HG03108 (cell line): ENCODE data around the gene NME8.
"Not testable (repeated sequence)": the region's sequence is repeated elsewhere in the genome, so short reads cannot be mapped to it uniquely, and the experiment has no call there.

Source experiments
- ATAC-seq: cut with Tn5 transposase; IDR thresholded peaks from one replicate; pipeline ENCODE4 v1.9.1; 2021; ENCODE audit warnings: moderate library complexity; ENCODE audit not compliant: unreplicated experiment

The NME8 gene, protein sequence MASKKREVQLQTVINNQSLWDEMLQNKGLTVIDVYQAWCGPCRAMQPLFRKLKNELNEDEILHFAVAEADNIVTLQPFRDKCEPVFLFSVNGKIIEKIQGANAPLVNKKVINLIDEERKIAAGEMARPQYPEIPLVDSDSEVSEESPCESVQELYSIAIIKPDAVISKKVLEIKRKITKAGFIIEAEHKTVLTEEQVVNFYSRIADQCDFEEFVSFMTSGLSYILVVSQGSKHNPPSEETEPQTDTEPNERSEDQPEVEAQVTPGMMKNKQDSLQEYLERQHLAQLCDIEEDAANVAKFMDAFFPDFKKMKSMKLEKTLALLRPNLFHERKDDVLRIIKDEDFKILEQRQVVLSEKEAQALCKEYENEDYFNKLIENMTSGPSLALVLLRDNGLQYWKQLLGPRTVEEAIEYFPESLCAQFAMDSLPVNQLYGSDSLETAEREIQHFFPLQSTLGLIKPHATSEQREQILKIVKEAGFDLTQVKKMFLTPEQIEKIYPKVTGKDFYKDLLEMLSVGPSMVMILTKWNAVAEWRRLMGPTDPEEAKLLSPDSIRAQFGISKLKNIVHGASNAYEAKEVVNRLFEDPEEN

GRCh38 chr7:37848297-37848696, at the start of gene NME8:
Gene NME8 (plus strand): TSS chr7:37848597. CDS start chr7:37850267, 1,670 bp downstream.
- ATAC-seq, result no peak

DNA sequence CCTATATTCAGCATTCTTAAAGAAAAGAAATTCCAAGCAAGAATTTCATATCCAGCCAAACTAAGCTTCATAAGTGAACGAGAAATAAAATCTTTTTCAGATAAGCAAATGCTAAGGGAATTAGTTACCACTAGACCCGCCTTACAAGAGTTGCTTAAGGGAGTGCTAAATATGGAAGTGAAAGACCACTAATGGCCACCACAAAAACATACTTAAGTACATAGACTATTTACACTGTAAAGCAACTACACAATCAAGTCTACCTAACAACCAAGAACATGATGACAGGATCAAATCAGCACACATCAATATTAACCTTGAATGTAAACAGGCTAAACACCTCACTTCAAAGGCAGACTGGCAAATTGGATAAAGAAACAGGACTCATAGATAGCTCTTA, 42.2 kb upstream of the NME8 start:
- ATAC-seq, result no peak

GRCh38 chr7:37812161-37812580, 36.2 kb upstream of the NME8 start:
- ATAC-seq, result not testable (repeated sequence)

DNA sequence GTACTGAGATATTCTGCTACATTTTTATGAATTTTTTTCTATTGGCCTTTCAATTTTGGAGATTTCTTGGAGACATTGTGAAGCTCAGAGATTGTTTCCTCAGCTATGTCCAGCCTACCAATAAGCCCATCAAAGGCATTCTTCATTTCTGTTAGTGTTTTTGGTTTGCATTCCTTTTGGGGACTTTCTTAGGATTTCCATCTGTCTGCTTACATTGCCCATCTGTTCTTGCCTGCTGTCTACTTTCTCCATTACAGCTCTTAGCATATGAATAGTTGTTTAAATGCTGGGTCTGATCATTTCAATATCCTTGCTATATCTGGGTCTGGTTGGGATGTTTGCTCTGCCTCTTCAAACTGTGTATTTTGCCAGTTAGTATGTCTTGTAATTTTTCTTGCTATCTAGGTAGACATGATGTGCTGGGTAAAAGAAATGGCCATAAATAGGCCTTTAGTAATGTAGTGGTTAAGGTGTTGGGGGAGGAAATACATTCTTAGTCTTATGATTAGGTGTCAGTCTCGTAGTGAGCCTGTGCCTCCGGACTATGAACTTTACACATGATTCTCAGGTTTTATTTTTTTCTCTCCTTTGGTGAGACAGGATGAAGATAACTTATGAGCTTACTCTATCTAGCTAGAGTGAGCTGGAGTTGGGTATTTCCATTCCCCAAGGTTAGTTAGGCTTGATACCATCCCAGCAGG, 32.6 kb upstream of the NME8 start:
- ATAC-seq, result peak; percentile 86

- no peak for ATAC-seq
These were observed 31.3 kb upstream of the NME8 start for GRCh38 chr7:37816922-37817590.

DNA sequence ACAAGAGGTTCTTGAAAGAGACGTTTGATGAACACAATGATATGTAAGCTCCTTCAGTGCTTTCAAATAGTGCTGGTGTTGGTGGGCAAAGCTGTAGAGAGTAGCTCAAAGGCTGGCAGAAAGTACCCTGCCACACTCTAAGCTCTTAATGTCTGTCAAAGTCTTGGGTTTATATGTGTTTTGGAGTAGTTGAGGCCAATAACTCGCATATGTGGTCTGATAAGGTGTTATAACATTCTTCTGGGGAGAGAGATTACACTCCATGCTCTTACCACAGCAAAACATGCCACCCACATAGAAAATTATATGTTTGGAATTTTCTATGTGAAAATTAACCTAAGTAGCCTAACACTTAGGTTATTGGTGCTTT, 30.8 kb upstream of the NME8 start:
- ATAC-seq, result no peak

GRCh38 chr7:37817996-37818720, 30.2 kb upstream of the NME8 start:
- ATAC-seq, result no peak

DNA sequence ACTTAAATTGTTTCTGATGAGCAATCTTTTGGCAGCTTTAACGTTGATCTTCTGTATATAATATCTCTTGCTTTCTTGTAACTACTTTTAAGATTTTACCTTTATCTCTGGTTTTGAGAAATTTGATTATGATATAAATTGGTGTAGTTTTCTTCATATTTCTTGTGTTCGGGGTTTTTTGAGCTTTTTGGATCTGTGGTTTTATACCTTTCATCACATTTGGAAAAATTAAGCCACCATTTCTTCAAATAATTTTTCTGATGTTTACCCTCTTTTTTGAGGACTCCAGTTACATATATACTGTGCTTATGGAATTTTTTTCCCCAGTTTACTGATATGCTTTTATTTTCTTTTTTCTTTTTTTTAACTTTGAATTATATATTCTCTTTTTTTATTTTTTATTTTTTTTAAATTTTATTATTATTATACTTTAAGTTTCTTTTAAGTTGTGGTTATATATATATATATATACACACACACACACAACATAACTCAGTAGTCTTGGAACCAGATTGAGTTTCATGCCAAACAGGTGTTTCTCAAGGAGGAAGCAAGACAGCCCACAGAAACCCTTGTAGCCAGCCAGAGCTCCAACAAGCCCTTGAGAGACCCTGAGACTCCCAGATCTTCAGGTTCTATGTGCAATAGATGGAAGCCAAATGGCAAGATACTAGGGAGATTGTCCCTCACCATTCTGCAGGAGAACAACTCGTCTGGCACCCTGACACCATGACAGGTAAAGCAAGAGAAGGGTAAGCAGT, 27.5 kb upstream of the NME8 start:
- peak; percentile 59 for ATAC-seq

GRCh38 chr7:37822946-37823345, 25.5 kb upstream of the NME8 start:
- no peak for ATAC-seq

DNA sequence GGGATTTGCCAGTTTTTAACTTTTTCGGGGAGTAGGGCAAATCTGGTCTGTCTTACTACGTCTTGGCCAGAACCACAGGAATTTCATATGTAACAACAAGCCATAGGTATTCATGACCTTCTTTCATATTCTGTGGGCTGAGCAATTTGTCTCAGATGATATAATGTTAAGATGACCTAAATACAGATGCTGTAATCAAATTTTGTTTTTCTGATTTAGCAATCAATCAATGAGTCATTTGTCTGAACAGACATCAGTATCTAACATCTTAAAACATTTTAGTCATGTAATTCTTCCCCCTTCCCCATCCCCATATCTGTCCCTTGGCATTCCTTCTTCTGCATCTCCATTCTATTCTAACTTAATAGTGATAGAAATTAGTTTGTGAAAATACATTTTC, 24.8 kb upstream of the NME8 start:
- no peak for ATAC-seq

GRCh38 chr7:37825038-37825437, 23.4 kb upstream of the NME8 start:
- ATAC-seq, result no peak

- no peak for ATAC-seq
These were observed 21.6 kb upstream of the NME8 start for GRCh38 chr7:37826825-37827224.

GRCh38 chr7:37831244-37831643, 17.2 kb upstream of the NME8 start:
- no peak for ATAC-seq

DNA sequence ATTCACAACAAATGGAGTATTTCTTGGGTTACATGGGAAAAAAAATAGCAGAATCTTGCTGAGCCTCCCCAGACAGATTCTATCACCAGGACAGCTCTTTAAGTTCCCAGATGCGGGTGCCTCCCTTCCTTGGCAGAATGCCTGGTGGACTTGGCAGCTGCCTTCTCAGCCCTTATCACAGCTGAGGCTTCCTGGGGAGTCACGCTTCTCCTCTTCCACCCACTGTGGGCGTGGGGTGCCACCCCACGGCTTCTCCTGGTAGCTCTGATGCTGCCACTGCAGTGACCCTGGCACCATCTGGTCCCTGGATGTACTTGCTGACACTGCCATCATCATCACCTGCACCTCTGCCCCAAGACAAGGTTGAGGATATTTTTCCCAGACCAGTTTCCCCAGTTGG, 16.2 kb upstream of the NME8 start:
- ATAC-seq, result peak; percentile 89

- ATAC-seq, result no peak
These were observed 15.1 kb upstream of the NME8 start for GRCh38 chr7:37833107-37833817.

- ATAC-seq, result no peak
These were observed 14.6 kb upstream of the NME8 start for GRCh38 chr7:37833818-37834146.

DNA sequence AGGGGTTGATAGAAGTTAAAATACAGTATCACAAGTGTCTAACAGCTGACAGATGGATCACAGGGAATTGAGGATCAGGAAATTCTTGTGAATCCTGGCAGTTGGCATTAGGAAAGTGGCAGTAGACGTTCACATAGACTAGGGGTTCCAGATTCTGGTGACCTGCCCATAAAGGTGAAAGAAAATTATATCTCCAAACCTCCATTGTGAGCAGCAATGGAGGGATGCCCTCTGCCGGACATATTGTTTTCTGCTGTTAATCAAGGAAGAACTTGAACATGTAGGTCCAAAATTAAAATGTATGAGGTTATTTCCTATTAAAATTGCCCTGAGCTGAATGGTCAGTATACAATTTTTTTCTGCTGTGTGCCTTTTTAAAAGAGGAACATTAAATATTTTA, 5.1 kb downstream of the NME8 start:
- no peak for ATAC-seq

- ATAC-seq, result no peak
These were observed 33.7 kb downstream of the NME8 start for GRCh38 chr7:37882086-37882485.

DNA sequence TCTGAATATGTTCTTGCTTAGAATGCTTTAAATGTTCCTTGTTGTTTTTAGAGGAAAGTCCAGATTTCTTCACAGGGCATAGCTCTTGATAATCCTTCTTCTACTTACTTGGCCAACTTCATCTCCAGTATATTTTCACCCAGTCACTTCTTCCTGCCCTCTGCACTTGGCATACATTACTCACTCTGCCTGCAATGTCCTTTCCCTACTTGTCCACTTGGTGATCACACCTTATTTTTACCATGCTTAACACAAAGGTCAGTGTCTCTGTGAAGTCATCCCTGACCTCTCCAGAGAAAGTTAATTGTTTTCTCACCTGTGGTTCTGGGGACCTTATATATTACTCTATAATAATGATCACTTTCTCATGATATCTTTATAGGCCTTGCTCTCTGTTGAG, 45.0 kb downstream of the NME8 start:
- ATAC-seq, result no peak

- no peak for ATAC-seq
These were observed 46.3 kb downstream of the NME8 start for GRCh38 chr7:37894671-37895070.
